Large intestine (tissue), 3 donors: ENCODE data around the gene ADAMTS1. TPM values are rescaled to one million over a fixed set of nuclear protein-coding genes. Genes with fewer than 3 reads are reported as not detected.

Experiments
- DNase-seq, 2 donors: peaks; one replicate each; pipeline versions ENCODE4 v3.0.0 to v3.0.0-alpha.2; 2013
- H3K27ac ChIP-seq: one replicate; pipeline ENCODE4 v1.5.1; 2013; ENCODE audit warnings: low read length
- H3K27me3 ChIP-seq: 2 replicates; pipeline ENCODE4 v1.6.1; 2013; ENCODE audit warnings: low read length; ENCODE audit not compliant: control insufficient read depth, insufficient read depth
- H3K36me3 ChIP-seq: 2 replicates; pipeline ENCODE4 v1.6.1; 2013; ENCODE audit warnings: low read length; ENCODE audit not compliant: control insufficient read depth, insufficient read depth
- H3K4me1 ChIP-seq: one replicate; pipeline ENCODE4 v1.6.1; 2013; ENCODE audit warnings: low read length; ENCODE audit not compliant: control insufficient read depth, insufficient read depth
- H3K4me3 ChIP-seq: one replicate; pipeline ENCODE4 v1.5.1; 2013; ENCODE audit warnings: low read length
- H3K9me3 ChIP-seq: one replicate; pipeline ENCODE4 v1.6.1; 2013; ENCODE audit warnings: mild to moderate bottlenecking, low read depth, low read length, moderate library complexity; ENCODE audit not compliant: control insufficient read depth
- WGBS: methylation state at CpG from one replicate; pipeline ENCODE4 v1.1.5; 2013; ENCODE audit warnings: low lambda C conversion rate; ENCODE audit not compliant: insufficient coverage; 5-methylcytosine and 5-hydroxymethylcytosine counted together
- polyA plus RNA-seq: library from polyadenylated mRNA; unstranded; fragments of 120-200 nt; gene quantifications from one replicate; pipeline ENCODE4 v1.2.1, GENCODE V29; 2013

Gene ADAMTS1
- polyA plus RNA-seq, 1 donor = 32.5 TPM

GRCh38 chr21:26835714-26836265, 9.4 kb downstream of the ADAMTS1 start:
- 86% methylated on average over 1 of the region's 2 CpGs for WGBS
- H3K27ac ChIP-seq = no peak overlapping the region
- no peaks in the 10 kb centered on the region for H3K27me3 ChIP-seq
- H3K4me3 ChIP-seq = no peak overlapping the region
- H3K4me1 ChIP-seq = no peaks in the 10 kb centered on the region
- peaks cover 40% of the 10 kb centered on the region for H3K36me3 ChIP-seq
- no peaks in the 10 kb centered on the region for H3K9me3 ChIP-seq
- no peak for DNase-seq

DNA sequence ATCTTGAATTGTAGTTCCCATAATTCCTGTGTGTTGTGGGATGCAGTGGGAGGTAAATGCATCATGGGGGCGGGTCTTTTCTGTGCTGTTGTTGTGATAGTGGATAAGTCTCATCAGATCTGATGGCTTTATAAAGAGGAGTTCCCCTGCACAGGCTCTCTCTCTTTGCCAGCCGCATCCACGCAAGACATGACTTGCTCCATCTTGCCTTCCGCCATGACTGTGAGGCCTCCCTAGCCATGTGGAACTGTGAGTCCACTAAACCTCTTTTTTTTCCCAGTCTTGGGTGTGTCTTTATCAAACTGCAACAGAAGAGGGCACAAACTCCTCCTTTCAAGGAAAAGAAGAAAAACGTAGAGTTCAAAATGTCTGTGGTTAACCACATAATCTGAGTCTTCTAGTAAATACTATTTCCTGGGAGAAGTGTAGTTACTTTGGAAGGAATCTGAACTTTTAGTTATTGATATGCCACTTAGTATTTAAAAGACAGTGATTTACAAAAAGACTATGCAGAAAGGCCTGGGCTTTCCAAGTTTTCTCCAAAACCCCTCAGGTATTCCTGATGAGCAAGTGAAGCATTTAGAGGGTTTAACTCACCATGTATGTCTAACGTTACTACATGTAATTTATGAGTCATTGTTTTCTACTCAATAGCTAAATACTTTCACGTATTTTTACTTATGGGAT, 10.0 kb downstream of the ADAMTS1 start:
- peaks cover 34% of the 10 kb centered on the region for H3K36me3 ChIP-seq
- no peak overlapping the region for H3K27ac ChIP-seq
- 83% methylated on average over 1 of the region's 7 CpGs for WGBS
- H3K4me3 ChIP-seq = no peak overlapping the region
- H3K9me3 ChIP-seq = no peaks in the 10 kb centered on the region
- H3K4me1 ChIP-seq = no peaks in the 10 kb centered on the region
- no peak for DNase-seq
- H3K27me3 ChIP-seq = no peaks in the 10 kb centered on the region

DNA sequence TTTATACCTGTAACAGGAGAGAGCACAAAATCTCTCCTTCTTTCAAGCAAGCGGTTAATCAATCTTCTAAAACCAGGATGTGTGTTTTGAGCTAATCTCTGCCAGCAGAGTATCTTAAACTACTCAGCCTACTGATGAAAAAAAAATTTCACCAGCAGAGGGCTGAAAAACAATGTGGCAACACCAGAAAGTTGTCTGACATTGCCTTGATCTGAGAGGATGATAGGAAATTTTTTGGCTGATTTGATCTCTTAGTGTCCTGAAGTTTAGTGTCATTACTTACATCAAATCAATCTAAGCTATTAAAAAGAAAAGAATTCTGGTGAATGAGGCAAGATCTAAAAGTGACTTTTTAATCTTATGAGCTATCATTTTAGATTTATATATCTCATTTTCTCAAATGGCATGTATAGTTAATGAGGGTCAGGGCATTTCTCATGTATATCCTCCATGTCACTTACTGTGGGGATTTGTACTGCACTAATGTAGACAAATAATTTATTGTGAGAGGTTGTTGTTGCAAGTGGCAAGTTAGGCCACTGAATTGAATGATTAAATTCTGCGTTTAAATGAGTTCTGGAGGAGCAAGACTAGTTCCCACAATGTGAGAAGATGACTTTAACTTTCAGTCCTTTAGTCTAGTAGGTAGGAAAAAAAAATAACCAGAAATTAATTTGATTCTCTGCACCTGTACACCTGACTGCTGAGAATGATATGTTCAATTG, 10.9 kb downstream of the ADAMTS1 start:
- WGBS = 100% methylated on average over 1 of the region's 2 CpGs
- Histone ChIP-seq H3K4me3 (no peak overlapping the region), H3K4me1 (no peaks in the 10 kb centered on the region), H3K9me3 (no peaks in the 10 kb centered on the region), H3K36me3 (peaks cover 26% of the 10 kb centered on the region), H3K27me3 (no peaks in the 10 kb centered on the region), H3K27ac (no peak overlapping the region)
- no peak for DNase-seq

- H3K4me1 ChIP-seq = no peaks in the 10 kb centered on the region
- no peaks in the 10 kb centered on the region for H3K27me3 ChIP-seq
- no peak for DNase-seq
- no CpG with 5 or more reads among the region's 6 CpGs for WGBS
- H3K36me3 ChIP-seq = peaks cover 18% of the 10 kb centered on the region
- no peak overlapping the region for H3K27ac ChIP-seq
- H3K9me3 ChIP-seq = no peaks in the 10 kb centered on the region
- H3K4me3 ChIP-seq = no peak overlapping the region
Observed at GRCh38 chr21:26833460-26833939, 11.7 kb downstream of the ADAMTS1 start.

DNA sequence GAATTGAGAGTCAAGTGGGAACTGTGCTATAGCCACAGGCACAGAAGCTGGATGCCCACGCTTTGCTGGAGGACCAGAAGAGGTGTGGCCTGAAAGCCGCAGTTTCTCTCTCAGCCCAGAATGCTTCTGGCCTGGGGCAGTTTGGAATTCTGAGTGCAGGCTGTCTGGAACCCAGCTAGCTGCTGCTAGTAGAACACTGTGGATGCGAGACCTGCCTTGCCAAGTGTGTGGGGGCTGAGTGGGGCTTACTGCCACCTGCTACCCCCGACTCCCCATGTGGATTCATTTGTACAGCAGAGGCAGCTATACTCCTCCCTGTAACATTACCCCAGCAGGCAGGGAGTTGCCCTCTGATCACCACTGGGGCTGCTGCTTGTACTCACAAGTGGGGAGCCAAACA, 12.2 kb downstream of the ADAMTS1 start:
- Histone ChIP-seq H3K9me3 (no peaks in the 10 kb centered on the region), H3K4me1 (no peaks in the 10 kb centered on the region), H3K36me3 (peaks cover 13% of the 10 kb centered on the region), H3K27me3 (no peaks in the 10 kb centered on the region), H3K27ac (no peak overlapping the region), H3K4me3 (no peak overlapping the region)
- no CpG with 5 or more reads among the region's 4 CpGs for WGBS
- DNase-seq = no peak

DNA sequence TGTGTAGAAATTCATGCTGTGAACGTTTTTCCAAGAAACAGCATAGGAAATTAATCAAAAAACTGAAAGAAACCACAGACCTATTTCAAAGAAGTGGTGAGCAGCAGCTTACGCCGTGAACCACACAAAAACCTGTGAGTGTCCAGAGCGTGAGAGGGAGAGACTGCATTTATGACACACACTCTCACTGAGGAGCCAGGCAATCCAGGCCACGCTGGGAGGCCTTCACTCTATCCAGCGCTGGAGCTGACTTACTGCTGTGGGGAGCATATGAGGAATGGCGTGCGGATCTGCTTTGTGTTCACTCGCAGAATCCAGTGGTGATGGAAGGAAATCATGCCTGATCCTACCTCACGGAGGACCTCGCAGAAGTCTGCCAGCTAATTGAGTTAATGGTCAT, 12.7 kb downstream of the ADAMTS1 start:
- no peak for DNase-seq
- WGBS = no CpG with 5 or more reads among the region's 11 CpGs
- Histone ChIP-seq H3K27ac (no peak overlapping the region), H3K27me3 (no peaks in the 10 kb centered on the region), H3K36me3 (peaks cover 9% of the 10 kb centered on the region), H3K4me3 (no peak overlapping the region), H3K4me1 (no peaks in the 10 kb centered on the region), H3K9me3 (no peaks in the 10 kb centered on the region)

GRCh38 chr21:26826801-26827200, 18.4 kb downstream of the ADAMTS1 start:
- Histone ChIP-seq H3K9me3 (no peaks in the 10 kb centered on the region), H3K36me3 (no peaks in the 10 kb centered on the region), H3K27me3 (no peaks in the 10 kb centered on the region), H3K27ac (no peak overlapping the region), H3K4me3 (no peak overlapping the region), H3K4me1 (no peaks in the 10 kb centered on the region)
- DNase-seq = no peak
- WGBS = no CpG with 5 or more reads among the region's 4 CpGs

DNA sequence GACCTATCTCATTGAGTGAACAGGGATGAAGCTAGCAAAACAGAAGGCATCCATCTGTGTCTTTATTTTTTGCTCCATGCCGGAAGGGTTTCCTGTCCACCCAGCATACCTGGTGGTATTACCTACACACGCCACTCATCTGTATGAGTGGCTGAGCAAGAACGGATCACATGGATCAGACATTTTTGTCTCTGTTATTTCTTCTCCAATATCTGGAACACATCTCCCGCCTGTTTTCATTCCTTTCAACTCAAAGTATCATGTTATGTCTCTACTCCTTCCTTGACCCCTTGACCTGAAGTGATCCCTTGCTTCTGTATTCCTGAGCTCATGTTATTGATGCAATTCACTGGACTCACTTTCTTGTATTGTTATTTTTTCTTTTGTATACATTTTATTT, 24.7 kb downstream of the ADAMTS1 start:
- no peak for DNase-seq
- Histone ChIP-seq H3K27ac (no peak overlapping the region), H3K4me3 (no peak overlapping the region), H3K9me3 (no peaks in the 10 kb centered on the region), H3K36me3 (no peaks in the 10 kb centered on the region), H3K4me1 (no peaks in the 10 kb centered on the region), H3K27me3 (no peaks in the 10 kb centered on the region)
- WGBS = 56% methylated on average over 3 of the region's 4 CpGs

GRCh38 chr21:26819740-26820324, 25.4 kb downstream of the ADAMTS1 start:
- H3K4me3 ChIP-seq = no peak overlapping the region
- no peaks in the 10 kb centered on the region for H3K27me3 ChIP-seq
- no peak for DNase-seq
- H3K9me3 ChIP-seq = no peaks in the 10 kb centered on the region
- WGBS = no CpG with 5 or more reads among the region's 3 CpGs
- no peaks in the 10 kb centered on the region for H3K4me1 ChIP-seq
- H3K27ac ChIP-seq = no peak overlapping the region
- H3K36me3 ChIP-seq = no peaks in the 10 kb centered on the region

GRCh38 chr21:26818906-26819305, 26.3 kb downstream of the ADAMTS1 start:
- H3K4me1 ChIP-seq = no peaks in the 10 kb centered on the region
- no peak overlapping the region for H3K4me3 ChIP-seq
- H3K27me3 ChIP-seq = no peaks in the 10 kb centered on the region
- no peaks in the 10 kb centered on the region for H3K9me3 ChIP-seq
- no peak for DNase-seq
- H3K27ac ChIP-seq = no peak overlapping the region
- 83% methylated on average over 1 of the region's 2 CpGs for WGBS
- H3K36me3 ChIP-seq = no peaks in the 10 kb centered on the region
